ENCODE data around the gene SERBP1.

DNA sequence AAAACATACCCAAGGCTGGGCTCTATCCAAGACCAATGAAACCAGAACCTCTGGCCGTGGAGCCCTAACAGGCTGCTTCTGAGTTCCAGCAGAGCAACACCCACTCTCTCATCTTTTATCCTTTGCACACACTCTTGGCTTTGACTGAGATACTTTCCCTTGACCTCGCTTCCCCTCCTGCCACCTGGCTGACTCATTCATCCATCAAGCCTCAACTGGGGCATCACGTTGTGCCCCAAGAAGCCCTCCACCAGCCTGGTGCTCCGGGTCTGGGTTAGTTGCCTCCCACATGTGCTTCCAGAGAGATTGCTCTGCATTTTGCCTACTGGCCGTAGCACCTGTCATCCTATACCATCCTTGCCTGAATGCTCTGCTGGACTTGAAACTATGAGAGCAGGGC, 34.5 kb upstream of the SERBP1 start:
- TF ChIP-seq EP300 (IDR thresholded peaks at IDR 0.05; ENCODE audit: borderline replicate concordance in 1 of 2, low read depth in 2 of 2, low read length in 2 of 2), result no peak
- TF ChIP-seq, protein P1, sequence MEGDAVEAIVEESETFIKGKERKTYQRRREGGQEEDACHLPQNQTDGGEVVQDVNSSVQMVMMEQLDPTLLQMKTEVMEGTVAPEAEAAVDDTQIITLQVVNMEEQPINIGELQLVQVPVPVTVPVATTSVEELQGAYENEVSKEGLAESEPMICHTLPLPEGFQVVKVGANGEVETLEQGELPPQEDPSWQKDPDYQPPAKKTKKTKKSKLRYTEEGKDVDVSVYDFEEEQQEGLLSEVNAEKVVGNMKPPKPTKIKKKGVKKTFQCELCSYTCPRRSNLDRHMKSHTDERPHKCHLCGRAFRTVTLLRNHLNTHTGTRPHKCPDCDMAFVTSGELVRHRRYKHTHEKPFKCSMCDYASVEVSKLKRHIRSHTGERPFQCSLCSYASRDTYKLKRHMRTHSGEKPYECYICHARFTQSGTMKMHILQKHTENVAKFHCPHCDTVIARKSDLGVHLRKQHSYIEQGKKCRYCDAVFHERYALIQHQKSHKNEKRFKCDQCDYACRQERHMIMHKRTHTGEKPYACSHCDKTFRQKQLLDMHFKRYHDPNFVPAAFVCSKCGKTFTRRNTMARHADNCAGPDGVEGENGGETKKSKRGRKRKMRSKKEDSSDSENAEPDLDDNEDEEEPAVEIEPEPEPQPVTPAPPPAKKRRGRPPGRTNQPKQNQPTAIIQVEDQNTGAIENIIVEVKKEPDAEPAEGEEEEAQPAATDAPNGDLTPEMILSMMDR (IDR thresholded peaks at IDR 0.05; ENCODE audit: control extremely low read depth in 1 of 3, insufficient read depth in 1 of 3, low read depth in 1 of 3, low read length in 3 of 3), result no peak
- TF ChIP-seq EZH2 (IDR thresholded peaks at IDR 0.05; ENCODE audit: low read depth, low read length, severe bottlenecking), result no peak
- TF ChIP-seq POLR2A (IDR thresholded peaks at IDR 0.05; ENCODE audit: control extremely low read depth in 1 of 2, low read depth in 2 of 2, low read length in 2 of 2), result no peak
- no peak for TF ChIP-seq CREB1 (IDR thresholded peaks at IDR 0.05)
